ENCODE measurements around the gene SNX22. TPM values are rescaled to one million over a fixed set of nuclear protein-coding genes. Genes with fewer than 3 reads are reported as not detected.
"Not testable (repeated sequence)": the region's sequence is repeated elsewhere in the genome, so short reads cannot be mapped to it uniquely, and the experiment has no call there.

SNX22 gene
- 0.20 and 0.27 TPM in 2 replicates for total RNA-seq (2014; rRNA removed; shearing (Covaris generic))

GRCh38 chr15:64151727-64152506 is at the start of gene SNX22:
Gene SNX22 (plus strand): TSS chr15:64151731. CDS start chr15:64151776, 45 bp downstream.
- no peak for DNase-seq (ENCODE audit: low read depth)

- no peak for DNase-seq (ENCODE audit: low read depth)
Observed at GRCh38 chr15:64102497-64102896, 49.0 kb upstream of the SNX22 start.

GRCh38 chr15:64105113-64105704 is 46.3 kb upstream of the SNX22 start:
- no peak for DNase-seq (ENCODE audit: low read depth)

- no peak for DNase-seq (ENCODE audit: low read depth)
Observed at GRCh38 chr15:64107337-64107736, 44.2 kb upstream of the SNX22 start.

GRCh38 chr15:64110108-64110701 is 41.3 kb upstream of the SNX22 start:
- not testable (repeated sequence) for DNase-seq (ENCODE audit: low read depth)

- DNase-seq (ENCODE audit: low read depth) = no peak
Observed at GRCh38 chr15:64110950-64111678, 40.4 kb upstream of the SNX22 start.

- DNase-seq (ENCODE audit: low read depth) = no peak
Observed at GRCh38 chr15:64111679-64112050, 39.9 kb upstream of the SNX22 start.

- no peak for DNase-seq (ENCODE audit: low read depth)
Observed at GRCh38 chr15:64112073-64112772, 39.3 kb upstream of the SNX22 start.

- DNase-seq (ENCODE audit: low read depth) = no peak
Observed at GRCh38 chr15:64112904-64113303, 38.6 kb upstream of the SNX22 start.

- no peak for DNase-seq (ENCODE audit: low read depth)
Observed at GRCh38 chr15:64117759-64118487, 33.6 kb upstream of the SNX22 start.

- not testable (repeated sequence) for DNase-seq (ENCODE audit: low read depth)
Observed at GRCh38 chr15:64120322-64120721, 31.2 kb upstream of the SNX22 start.

- DNase-seq (ENCODE audit: low read depth) = no peak
Observed at GRCh38 chr15:64121614-64122013, 29.9 kb upstream of the SNX22 start.

GRCh38 chr15:64122444-64122843 is 29.1 kb upstream of the SNX22 start:
- DNase-seq (ENCODE audit: low read depth) = no peak

- no peak for DNase-seq (ENCODE audit: low read depth)
Observed at GRCh38 chr15:64122936-64123351, 28.6 kb upstream of the SNX22 start.

- no peak for DNase-seq (ENCODE audit: low read depth)
Observed at GRCh38 chr15:64125978-64126377, 25.6 kb upstream of the SNX22 start.

- DNase-seq (ENCODE audit: low read depth) = no peak
Observed at GRCh38 chr15:64127521-64128270, 23.8 kb upstream of the SNX22 start.

- DNase-seq (ENCODE audit: low read depth) = no peak
Observed at GRCh38 chr15:64130159-64130558, 21.4 kb upstream of the SNX22 start.

- no peak for DNase-seq (ENCODE audit: low read depth)
Observed at GRCh38 chr15:64131547-64131946, 20.0 kb upstream of the SNX22 start.

GRCh38 chr15:64132217-64132616 is 19.3 kb upstream of the SNX22 start:
- no peak for DNase-seq (ENCODE audit: low read depth)

- DNase-seq (ENCODE audit: low read depth) = no peak
Observed at GRCh38 chr15:64133623-64134344, 17.7 kb upstream of the SNX22 start.

Data from M059J (cell line).